Raji (cell line): ENCODE results near the gene CCNL1.

Experiments used
- POLR2A ChIP-seq: IDR thresholded peaks from 2 replicates; pipeline ENCODE4 v1.6.1; 2011; ENCODE audit warnings: low read depth, low read length, control low read depth; ENCODE audit not compliant: insufficient read depth

The CCNL1 gene

DNA sequence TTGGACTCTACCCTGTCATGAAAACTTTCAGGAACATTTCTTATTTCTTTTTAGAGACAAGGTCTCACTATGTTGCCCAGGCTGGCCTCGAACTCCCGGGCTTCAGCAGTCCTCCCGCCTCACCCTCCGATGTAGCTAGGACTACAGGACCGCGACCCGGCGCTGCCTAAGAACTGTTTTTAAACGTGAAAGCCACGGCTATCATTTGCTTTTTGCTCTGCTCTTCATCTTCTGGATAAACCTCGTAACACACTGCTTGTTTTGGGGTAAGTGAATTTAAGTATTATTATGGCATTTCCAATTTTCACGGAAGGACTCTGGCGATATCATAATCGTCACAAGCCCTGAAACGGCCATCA, 14.3 kb upstream of the CCNL1 start:
- TF ChIP-seq POLR2A: no peak

DNA sequence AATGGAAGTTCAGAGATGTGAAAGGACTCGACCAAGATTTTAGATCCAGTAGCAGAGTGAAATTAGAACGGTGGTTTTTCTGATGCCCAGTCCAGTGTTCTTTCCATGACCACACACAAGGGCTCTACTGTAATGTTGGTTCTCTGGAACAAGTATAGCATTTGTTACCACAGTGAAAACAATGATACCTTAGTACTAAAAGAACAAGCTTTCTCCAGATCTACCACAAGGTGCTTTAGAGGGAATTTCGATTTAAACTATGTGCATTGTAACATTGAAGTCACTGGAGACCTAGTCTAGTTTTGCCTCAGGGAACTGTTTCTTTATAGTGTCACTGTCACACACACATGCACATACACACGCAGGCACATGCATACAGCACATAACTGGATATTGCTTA, 12.8 kb upstream of the CCNL1 start:
- no peak for TF ChIP-seq POLR2A

DNA sequence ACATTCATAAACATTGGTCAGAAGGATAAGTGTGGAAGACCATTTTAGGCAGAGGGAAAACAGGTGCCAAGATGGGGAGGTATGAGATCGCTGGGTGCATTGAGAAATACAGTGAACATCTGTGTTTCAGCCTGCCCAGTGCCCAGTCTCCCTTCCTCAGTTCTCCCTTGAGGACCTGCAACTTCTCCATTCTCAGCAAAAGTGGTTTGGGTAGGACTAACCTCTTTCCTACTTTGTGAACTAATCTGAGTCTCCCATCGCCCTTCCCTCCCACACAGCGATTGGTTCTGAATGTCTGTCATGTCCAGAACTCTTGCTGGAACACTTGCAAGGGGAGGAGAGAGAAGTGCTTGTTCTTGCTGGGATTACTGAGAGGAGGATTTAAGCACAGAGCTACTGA, 10.9 kb upstream of the CCNL1 start:
- no peak for TF ChIP-seq POLR2A

GRCh38 chr3:157167371-157168042, 7.6 kb upstream of the CCNL1 start:
- no peak for TF ChIP-seq POLR2A

- no peak for TF ChIP-seq POLR2A
Observed at GRCh38 chr3:157166561-157166960, 6.6 kb upstream of the CCNL1 start.

- no peak for TF ChIP-seq POLR2A
Observed at GRCh38 chr3:157166115-157166514, 6.2 kb upstream of the CCNL1 start.

DNA sequence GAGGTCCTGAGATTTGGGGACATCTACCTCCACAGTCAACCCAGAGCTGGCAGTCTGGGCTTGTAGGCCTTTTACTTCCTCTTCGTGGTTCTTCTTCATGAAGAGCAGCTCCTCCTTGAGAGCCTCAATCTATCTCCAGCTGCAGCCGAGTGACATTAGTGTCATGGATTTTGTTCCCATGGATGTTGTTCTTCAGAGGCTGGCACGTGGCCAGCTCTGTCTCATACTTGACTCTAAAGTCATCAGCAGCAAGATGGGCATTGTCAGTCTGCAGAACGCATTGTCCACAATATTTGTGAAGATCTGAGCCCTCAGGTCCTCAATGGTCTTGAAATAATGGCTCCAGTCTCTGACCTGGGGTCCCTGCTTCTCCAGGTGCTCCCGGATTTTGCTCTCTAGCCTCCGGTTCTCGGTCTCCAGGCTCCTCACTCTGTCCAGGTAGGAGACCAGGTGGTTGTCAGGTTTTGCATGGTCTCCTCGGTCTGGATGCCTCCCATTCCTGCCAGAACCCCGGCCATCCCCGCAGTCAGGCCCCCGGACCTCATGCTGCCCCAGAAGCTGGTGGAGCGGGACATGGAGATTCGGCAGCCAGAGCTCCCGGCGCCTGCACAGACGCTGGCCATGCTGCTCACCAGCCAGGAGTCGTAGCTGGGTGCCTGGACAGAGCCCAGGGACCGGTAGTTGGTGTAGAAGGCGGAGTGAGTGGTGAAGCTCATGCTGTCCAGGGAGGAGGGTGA, 3.4 kb upstream of the CCNL1 start:
- no peak for TF ChIP-seq POLR2A

DNA sequence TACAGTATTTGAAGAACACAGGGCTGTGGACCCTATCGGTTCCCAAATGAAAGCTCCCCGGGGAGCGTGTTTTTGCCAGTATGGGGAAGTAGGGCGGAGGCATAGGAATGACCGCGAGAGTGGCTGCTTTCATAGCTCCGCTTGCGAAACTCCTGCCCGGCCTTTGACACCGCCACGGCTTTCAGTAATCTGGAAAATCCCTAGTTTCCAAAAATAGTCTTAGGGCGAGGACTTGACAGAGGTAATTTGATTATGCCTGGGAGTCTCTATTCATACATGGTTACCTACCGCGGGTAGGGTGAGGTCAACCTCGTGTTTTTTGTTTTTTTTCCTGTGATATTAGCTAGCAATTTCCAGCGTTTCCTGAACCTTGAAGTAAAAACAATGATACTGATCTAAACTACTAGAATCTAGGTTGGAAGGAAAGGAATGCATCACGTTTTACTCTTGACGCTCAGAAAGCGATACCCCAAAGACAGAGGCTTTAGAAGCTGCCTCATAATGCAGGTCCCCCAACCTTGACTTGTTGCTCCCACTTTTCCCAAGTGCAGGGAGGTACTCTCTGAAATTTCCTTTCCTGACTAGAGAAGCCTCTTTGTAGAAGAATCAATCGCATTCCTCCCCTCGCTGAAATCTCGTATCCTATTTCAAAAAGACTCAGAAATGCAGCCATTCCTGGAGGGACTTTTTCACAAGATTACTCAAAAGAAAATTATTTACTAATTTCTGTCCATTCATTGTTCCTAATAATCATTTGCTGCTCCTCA, 894 bp upstream of the CCNL1 start:
- no peak for TF ChIP-seq POLR2A

DNA sequence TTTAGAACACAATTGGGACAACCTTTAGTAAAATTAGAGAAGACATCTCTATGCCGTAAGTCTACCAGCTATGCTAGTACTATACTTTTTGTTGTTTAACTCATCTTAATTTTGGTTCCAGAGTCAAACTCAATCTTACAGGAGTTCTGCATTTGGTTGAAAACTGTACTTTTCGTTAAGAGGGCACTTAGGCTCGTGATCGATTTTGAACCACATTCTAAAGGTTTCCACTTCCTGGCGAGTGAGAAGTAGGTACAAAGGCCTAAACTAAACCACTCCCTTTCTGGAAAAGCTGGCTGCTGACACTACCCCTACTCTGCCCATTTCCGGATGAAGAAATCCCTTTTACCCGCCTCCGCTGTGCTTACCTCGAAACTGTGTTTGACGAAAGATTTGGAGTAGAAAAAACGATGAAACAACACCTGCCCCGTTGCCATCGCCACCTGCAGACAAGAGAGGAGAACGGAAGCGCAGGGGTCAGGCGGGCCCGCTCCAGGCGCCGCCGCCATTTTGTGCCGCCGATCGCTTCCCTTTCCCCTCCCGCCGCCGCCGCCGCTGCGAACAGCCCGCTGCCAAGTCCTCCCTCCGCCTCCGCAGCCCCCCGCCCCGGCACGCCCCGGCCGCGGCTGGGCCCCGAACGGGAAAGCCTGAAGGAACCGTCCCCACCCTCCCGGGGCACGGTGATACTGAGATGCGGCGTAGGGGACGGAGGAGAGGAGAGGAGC, 748 bp downstream of the CCNL1 start:
- no peak for TF ChIP-seq POLR2A

DNA sequence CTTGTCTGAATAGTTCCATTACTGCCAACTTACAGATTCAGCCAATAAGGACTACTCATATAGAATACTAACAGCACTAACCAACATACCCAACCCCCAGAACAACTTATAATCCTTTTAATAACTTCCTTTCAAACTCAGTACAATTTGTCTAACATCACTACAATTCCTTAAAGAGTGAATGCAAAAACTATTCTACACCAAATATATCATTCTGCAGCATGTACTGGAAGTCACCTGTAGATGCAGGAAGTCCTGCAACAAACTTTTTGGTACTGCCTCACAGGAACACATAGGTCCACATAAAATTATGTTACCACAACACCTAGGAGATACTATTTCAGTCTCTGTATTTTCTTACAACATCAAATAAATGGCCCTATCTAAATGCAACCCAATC, 2.1 kb downstream of the CCNL1 start:
- TF ChIP-seq POLR2A: no peak

DNA sequence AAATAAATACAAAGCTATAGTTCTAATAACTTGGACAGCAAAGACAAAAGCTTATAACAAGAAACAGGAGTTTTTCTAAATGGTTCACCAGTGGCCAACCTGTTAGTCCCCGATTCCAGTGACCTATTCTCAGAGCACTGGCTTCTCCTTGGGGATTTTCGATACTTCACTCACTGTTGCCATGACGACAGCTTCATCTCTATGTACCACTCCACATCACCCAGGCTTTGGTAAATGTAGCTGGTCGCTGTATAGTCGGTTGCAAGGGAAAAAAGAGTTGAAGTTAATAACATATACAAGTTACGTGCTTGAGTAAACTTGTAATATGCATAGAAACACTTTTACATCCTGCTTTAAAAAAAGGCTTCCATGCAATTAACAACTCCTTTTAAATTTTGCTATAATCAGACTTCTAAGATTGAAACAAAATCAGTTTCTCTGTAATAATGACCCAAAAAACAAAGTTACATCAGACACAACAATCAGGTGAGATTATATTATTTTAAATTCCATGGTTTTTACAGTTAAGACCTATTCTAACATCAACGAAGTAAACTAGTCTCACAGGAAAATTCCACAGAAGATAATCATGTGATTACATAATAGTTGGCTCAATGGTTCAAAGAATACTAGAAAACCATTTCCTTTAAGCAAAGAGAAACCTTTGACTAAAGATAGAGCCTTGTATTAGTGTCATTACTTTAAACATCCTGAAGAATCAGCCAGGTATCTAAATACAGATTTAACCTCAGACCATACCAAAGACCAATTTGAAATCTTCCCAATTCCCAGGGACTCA, 2.9 kb downstream of the CCNL1 start:
- no peak for TF ChIP-seq POLR2A

DNA sequence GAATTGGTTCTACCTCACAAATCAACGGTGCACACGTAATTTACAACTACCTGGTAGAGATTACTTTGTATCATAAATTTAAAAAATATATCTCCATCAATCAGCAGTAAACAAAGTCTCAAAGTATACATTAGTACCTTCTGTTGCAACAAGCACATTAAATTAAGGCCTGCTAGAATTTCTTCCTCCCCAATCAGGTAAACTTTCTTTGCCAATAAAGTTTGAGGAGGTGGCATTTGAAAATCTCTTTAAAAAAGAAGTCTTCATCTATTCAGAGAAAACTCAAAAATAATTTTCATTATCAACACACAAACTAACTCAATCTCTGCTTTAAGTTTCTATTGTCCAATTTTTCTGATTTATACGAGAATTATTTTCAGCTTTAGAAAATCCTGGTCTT, 4.4 kb downstream of the CCNL1 start:
- TF ChIP-seq POLR2A: no peak

- no peak for TF ChIP-seq POLR2A
Observed at GRCh38 chr3:157154563-157155330, 5.2 kb downstream of the CCNL1 start.

GRCh38 chr3:157152930-157153329, 7.0 kb downstream of the CCNL1 start:
- no peak for TF ChIP-seq POLR2A
